Measurements from ENCODE around the gene ZNF441. TPM values are rescaled to one million over a fixed set of nuclear protein-coding genes. Genes with fewer than 3 reads are reported as not detected.

ZNF441 gene
- total and polyA plus RNA-seq, 4 donors, result 1.8 to 7.4 (median 5.7) TPM

- TF ChIP-seq GABPA (IDR thresholded peaks at IDR 0.05 in 1 of 2, conservative IDR thresholded peaks at IDR 0.05 in 1 of 2), result no peak
- TF ChIP-seq SP1 (IDR thresholded peaks at IDR 0.05), result no peak
- TF ChIP-seq CTCF (IDR thresholded peaks at IDR 0.05; ENCODE audit: low read depth, low read length, missing input control), result no peak
Measured at GRCh38 chr19:11729586-11729985, 37.2 kb upstream of the ZNF441 start (continued).

GRCh38 chr19:11735375-11735774 is 31.4 kb upstream of the ZNF441 start:
- H3K4me3 ChIP-seq (ENCODE audit: low read depth in 1 of 3, low read length in 3 of 3), result no peak overlapping the region
- H3K9ac ChIP-seq (ENCODE audit: low read depth in 1 of 2, low read length in 2 of 2), result no peak overlapping the region
- peaks cover 0 to 2% (median 0%) of the 10 kb centered on the region in 4 donors for H3K9me3 ChIP-seq (ENCODE audit: control insufficient read depth in 4 of 4, low read length in 3 of 4)
- H3K4me1 ChIP-seq (ENCODE audit: control insufficient read depth in 4 of 4, insufficient read depth in 4 of 4, low read length in 3 of 4), result peaks cover 10 to 16% (median 13%) of the 10 kb centered on the region in 4 donors
- no peaks in the 10 kb centered on the region for H3K27me3 ChIP-seq (ENCODE audit: control insufficient read depth in 4 of 4, insufficient read depth in 4 of 4, low read length in 3 of 4)
- 89% methylated on average over 1 of the region's 1 CpG for WGBS
- H3K36me3 ChIP-seq (ENCODE audit: control insufficient read depth in 4 of 4, insufficient read depth in 3 of 4, low read depth in 1 of 4, low read length in 3 of 4), result peaks cover 2 to 6% (median 2%) of the 10 kb centered on the region in 4 donors
- H3K27ac ChIP-seq (ENCODE audit: low read depth in 1 of 2, low read length in 2 of 2), result no peak overlapping the region
- TF ChIP-seq CTCF (IDR thresholded peaks at IDR 0.05; ENCODE audit: low read depth, low read length, missing input control) (no peak), HNF4A (conservative IDR thresholded peaks at IDR 0.05) (no peak), RXRA (IDR thresholded peaks at IDR 0.05) (no peak), FOXA2 (IDR thresholded peaks at IDR 0.05) (no peak), ATF3 (IDR thresholded peaks at IDR 0.05) (no peak), NR2F2 (IDR thresholded peaks at IDR 0.05) (no peak), REST (IDR thresholded peaks at IDR 0.05) (no peak), GABPA (IDR thresholded peaks at IDR 0.05 in 1 of 2, conservative IDR thresholded peaks at IDR 0.05 in 1 of 2) (no peak), RAD21 (IDR thresholded peaks at IDR 0.05) (no peak), MAX (IDR thresholded peaks at IDR 0.05) (no peak), TAF1 (conservative IDR thresholded peaks at IDR 0.05) (no peak), JUND (IDR thresholded peaks at IDR 0.05) (no peak), ZBTB33 (IDR thresholded peaks at IDR 0.05) (no peak), HNF4G (IDR thresholded peaks at IDR 0.05) (no peak), EGR1 (IDR thresholded peaks at IDR 0.05; ENCODE audit: low read depth in 2 of 2) (no peak), FOXA1 (IDR thresholded peaks at IDR 0.05) (no peak), YY1 (IDR thresholded peaks at IDR 0.05) (no peak), SP1 (IDR thresholded peaks at IDR 0.05) (no peak)
- no peak for DNase-seq (ENCODE audit: low spot score)
